ENCODE results near the gene TRMU. TPM values are rescaled to one million over a fixed set of nuclear protein-coding genes. Genes with fewer than 3 reads are reported as not detected.

Gene TRMU
- total and polyA plus RNA-seq, 2 experiments from 2014 or later, result 48.3 to 70.4 TPM

GRCh38 chr22:46297151-46297812 lies 38.2 kb upstream of the TRMU start:
- Histone ChIP-seq H3K9me2 (ENCODE audit: insufficient read depth) (no peaks in the 10 kb centered on the region), H2AFZ (peak overlapping the region; percentile 91), H3K4me3 (peak overlapping the region; percentile 94), H4K20me1 (replicated peaks; ENCODE audit: insufficient read depth) (peaks cover 8% of the 10 kb centered on the region; the same call in 1 of the 2 replicates), H3F3A (replicated peaks; ENCODE audit: low read depth) (no peaks in the 10 kb centered on the region; the same call in 1 of the 2 replicates), H3K79me2 (replicated peaks; ENCODE audit: insufficient read depth) (peaks cover 32% of the 10 kb centered on the region), H3K4me2 (peak overlapping the region; percentile 91), H3K27me3 (ENCODE audit: insufficient read depth) (no peaks in the 10 kb centered on the region), H3K36me3 (ENCODE audit: insufficient read depth) (no peaks in the 10 kb centered on the region), H3K4me1 (ENCODE audit: insufficient read depth) (peaks cover 10% of the 10 kb centered on the region), H3K27ac (ENCODE audit: low read depth) (no peak overlapping the region)
- peak; percentile 54 for DNase-seq (ENCODE audit: low spot score)
- H3K4me1 Mint-ChIP-seq, result peaks cover 19% of the 10 kb centered on the region
- peaks cover 31% of the 10 kb centered on the region for H3K36me3 Mint-ChIP-seq (ENCODE audit: low read depth)
- H3K27ac Mint-ChIP-seq, result peak overlapping the region; percentile 19; the same call in 1 of the 2 replicates
- TF ChIP-seq EZH2phosphoT487 (IDR thresholded peaks at IDR 0.05; ENCODE audit: unreplicated experiment), result no peak
- no peak for TF ChIP-seq NANOG (IDR thresholded peaks at IDR 0.05; ENCODE audit: borderline replicate concordance)
- H3K27me3 Mint-ChIP-seq (ENCODE audit: insufficient read depth, low read depth, poor library complexity), result peaks cover 17% of the 10 kb centered on the region
- H3K9me3 Mint-ChIP-seq, result peaks cover 2% of the 10 kb centered on the region; the same call in 1 of the 3 replicates
- peak; percentile 38 for ATAC-seq
- H3K4me3 Mint-ChIP-seq, result peak overlapping the region; percentile 90

GRCh38 chr22:46299101-46299500 lies 36.4 kb upstream of the TRMU start:
- Mint-ChIP-seq H3K27me3 (ENCODE audit: insufficient read depth, low read depth, poor library complexity) (peaks cover 14% of the 10 kb centered on the region), H3K36me3 (ENCODE audit: low read depth) (peaks cover 36% of the 10 kb centered on the region), H3K4me1 (peaks cover 19% of the 10 kb centered on the region), H3K4me3 (peak overlapping the region; percentile 90), H3K9me3 (peaks cover 2% of the 10 kb centered on the region; the same call in 1 of the 3 replicates), H3K27ac (no peak overlapping the region)
- H3K4me3 ChIP-seq, result no peak overlapping the region
- DNase-seq (ENCODE audit: low spot score), result no peak
- no peak overlapping the region for H2AFZ ChIP-seq
- H3K4me1 ChIP-seq (ENCODE audit: insufficient read depth), result peaks cover 10% of the 10 kb centered on the region
- no peaks in the 10 kb centered on the region; the same call in 1 of the 2 replicates for H3K36me3 ChIP-seq (ENCODE audit: insufficient read depth)
- H3K79me2 ChIP-seq (replicated peaks; ENCODE audit: insufficient read depth), result peaks cover 50% of the 10 kb centered on the region
- no peak for TF ChIP-seq ZNF114 (CRISPR knock-in tag; IDR thresholded peaks at IDR 0.05)
- no peak for TF ChIP-seq POLR2AphosphoS5 (IDR thresholded peaks at IDR 0.05; ENCODE audit: low read depth)
- TF ChIP-seq STAT1 (IDR thresholded peaks at IDR 0.05; ENCODE audit: unreplicated experiment), result no peak
- H3K27ac ChIP-seq (ENCODE audit: low read depth), result no peak overlapping the region
- H3K4me2 ChIP-seq, result no peak overlapping the region
- no peaks in the 10 kb centered on the region for H3K27me3 ChIP-seq (ENCODE audit: insufficient read depth)
- no peaks in the 10 kb centered on the region; the same call in 1 of the 2 replicates for H3F3A ChIP-seq (replicated peaks; ENCODE audit: low read depth)
- ATAC-seq, result no peak
- H4K20me1 ChIP-seq (replicated peaks; ENCODE audit: insufficient read depth), result peaks cover 10% of the 10 kb centered on the region; the same call in 1 of the 2 replicates
- no peaks in the 10 kb centered on the region for H3K9me2 ChIP-seq (ENCODE audit: insufficient read depth)

- Histone ChIP-seq H3K4me2 (no peak overlapping the region), H3K4me1 (ENCODE audit: insufficient read depth) (peaks cover 10% of the 10 kb centered on the region), H3F3A (replicated peaks; ENCODE audit: low read depth) (no peaks in the 10 kb centered on the region; the same call in 1 of the 2 replicates), H3K36me3 (ENCODE audit: insufficient read depth) (no peaks in the 10 kb centered on the region; the same call in 1 of the 2 replicates), H3K27ac (ENCODE audit: low read depth) (no peak overlapping the region), H3K9me2 (ENCODE audit: insufficient read depth) (no peaks in the 10 kb centered on the region), H3K4me3 (no peak overlapping the region), H4K20me1 (replicated peaks; ENCODE audit: insufficient read depth) (peaks cover 16% of the 10 kb centered on the region; the same call in 1 of the 2 replicates), H2AFZ (no peak overlapping the region), H3K79me2 (replicated peaks; ENCODE audit: insufficient read depth) (peaks cover 64% of the 10 kb centered on the region), H3K27me3 (ENCODE audit: insufficient read depth) (no peaks in the 10 kb centered on the region)
- Mint-ChIP-seq H3K4me1 (peaks cover 15% of the 10 kb centered on the region), H3K9me3 (peaks cover 2% of the 10 kb centered on the region; the same call in 1 of the 3 replicates), H3K4me3 (no peak overlapping the region), H3K36me3 (ENCODE audit: low read depth) (peaks cover 36% of the 10 kb centered on the region), H3K27ac (no peak overlapping the region), H3K27me3 (ENCODE audit: insufficient read depth, low read depth, poor library complexity) (peaks cover 12% of the 10 kb centered on the region)
- no peak for ATAC-seq
- DNase-seq (ENCODE audit: low spot score), result no peak
- no peak for TF ChIP-seq ZNF114 (CRISPR knock-in tag; IDR thresholded peaks at IDR 0.05)
- TF ChIP-seq ZNF462 (CRISPR knock-in tag; IDR thresholded peaks at IDR 0.05), result no peak
- TF ChIP-seq POLR2AphosphoS5 (IDR thresholded peaks at IDR 0.05; ENCODE audit: low read depth), result no peak
- no peak for TF ChIP-seq STAT1 (IDR thresholded peaks at IDR 0.05; ENCODE audit: unreplicated experiment)
- no peak for TF ChIP-seq JUNB (IDR thresholded peaks at IDR 0.05; ENCODE audit: unreplicated experiment)
- TF ChIP-seq CREB1 (CRISPR knock-in tag; IDR thresholded peaks at IDR 0.05; ENCODE audit: low read depth), result no peak
Observed at GRCh38 chr22:46300491-46300890, 35.0 kb upstream of the TRMU start.

Measured in GM23338 (cell line).